HG02870 (cell line): ENCODE data around the gene MBOAT1.

Source experiments
- ATAC-seq: cut with Tn5 transposase; IDR thresholded peaks from one replicate; pipeline ENCODE4 v1.9.1; 2021; ENCODE audit warnings: mild to moderate bottlenecking, moderate library complexity; ENCODE audit not compliant: unreplicated experiment

Gene MBOAT1

DNA sequence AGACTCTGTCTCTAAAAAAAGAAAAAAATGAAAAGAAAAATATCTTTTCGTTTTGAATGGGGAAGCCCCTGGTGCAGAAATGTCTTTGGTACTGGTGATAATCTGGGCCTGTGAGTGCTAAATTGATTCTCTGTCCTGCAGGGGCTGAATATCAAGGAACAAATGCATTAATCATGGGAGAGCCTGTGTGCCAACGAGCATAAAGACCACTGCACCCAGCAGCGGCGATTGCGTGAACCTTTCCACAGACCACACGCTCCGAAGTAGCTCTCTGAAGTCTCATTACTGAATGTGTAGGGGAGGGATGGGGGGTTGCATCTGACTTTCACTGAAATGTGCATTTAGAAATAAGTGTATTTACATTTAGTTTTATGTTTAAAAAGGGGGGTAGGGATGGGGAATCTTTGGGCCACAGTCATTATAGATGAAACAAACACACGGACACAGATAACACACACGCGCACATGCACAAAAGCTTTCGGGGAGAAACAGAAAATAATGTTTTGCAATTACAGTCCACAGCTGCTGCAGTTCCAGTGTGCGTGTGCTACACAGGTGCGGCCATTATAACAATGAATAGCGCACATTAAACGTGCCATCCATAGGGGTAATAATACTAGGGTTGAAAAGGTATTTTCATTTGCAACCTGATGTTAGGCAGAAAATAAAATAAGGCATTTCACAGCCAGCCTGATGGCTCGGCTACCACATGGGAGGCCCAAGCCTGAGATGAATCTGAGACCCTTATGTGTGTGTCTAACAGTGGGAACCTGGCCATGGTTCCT, 154.0 kb downstream of the MBOAT1 start:
- ATAC-seq = no peak

DNA sequence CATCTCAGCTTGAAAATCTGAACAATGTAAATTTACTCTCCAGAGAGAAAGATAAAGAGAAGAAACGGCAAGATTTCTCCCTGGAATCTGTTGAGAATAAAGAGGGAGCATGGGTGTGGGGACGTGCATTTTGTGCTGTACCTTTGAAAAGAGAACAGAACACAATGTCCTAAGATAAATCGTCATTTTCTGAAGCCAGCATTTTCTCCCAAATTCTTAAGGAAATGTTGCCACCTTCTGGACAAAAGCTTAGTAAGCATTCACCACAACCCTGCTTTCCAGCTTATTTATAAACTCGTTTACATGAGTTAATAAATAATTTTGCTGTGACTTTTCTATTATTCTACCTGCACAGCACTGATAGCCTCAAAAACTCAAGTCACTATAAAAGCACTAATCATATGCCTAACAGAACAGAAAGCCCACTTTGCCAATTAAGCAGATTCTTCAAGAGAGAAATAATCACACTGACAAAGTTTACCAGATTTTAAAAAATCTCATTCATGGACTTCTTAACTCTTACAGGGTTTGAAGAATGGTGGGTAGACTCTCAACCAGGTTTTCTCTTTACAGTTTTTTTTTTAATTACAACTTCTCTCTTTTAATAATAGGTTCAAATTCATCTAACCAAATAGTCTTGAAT, 155.8 kb downstream of the MBOAT1 start:
- ATAC-seq = no peak

DNA sequence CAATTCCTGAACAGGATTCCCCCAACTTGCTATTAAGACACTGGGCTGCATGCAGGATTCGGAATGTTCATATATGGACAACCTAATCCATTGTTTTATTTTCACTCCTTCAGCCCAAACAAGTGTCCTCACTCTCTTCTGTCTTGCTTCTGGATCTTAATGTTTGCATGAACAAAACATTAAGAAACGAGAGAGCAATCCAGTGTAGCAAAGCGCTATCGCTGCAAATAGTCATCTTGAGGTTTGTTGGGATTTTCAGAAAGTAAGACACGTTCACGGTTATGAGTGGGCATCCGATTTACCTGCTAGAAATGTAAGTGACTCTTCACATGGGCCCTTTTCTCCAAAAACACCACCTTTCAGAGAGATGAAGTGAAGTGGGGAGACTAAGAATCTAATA, 156.4 kb downstream of the MBOAT1 start:
- ATAC-seq = no peak
